Right hindlimb (tissue), 1 donor: ENCODE measurements around the gene CDIPT.

Source experiments
- DNase-seq: peaks from one replicate; pipeline ENCODE4 v3.0.0-alpha.2; 2018

CDIPT gene

DNA sequence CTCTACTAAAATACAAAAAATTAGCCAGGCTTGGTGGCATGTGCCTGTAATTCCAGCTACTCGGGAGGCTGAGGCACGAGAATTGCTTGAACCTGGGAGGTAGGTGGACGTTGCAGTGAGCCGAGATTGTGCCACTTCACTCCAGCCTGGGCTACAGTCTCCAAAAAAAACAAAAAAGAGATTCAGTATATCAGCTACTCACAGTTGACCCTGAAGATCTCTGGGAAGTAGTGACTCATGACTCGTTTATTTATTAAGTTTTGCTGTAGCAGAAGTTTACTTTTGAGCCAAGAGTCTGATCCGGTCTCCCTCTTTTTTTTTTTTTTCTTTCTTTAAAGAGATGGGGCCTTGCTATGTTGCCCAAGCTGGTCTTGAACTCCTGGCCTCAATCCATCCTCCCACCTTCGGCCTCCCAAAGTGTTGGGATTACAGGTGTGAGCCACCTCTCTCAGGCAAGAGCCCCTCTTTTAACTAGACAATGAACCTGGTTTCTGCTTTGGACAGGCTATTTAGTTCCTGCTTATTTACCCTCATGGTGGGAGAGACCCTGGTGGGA lies 38.4 kb downstream of the CDIPT start:
- DNase-seq = no peak

DNA sequence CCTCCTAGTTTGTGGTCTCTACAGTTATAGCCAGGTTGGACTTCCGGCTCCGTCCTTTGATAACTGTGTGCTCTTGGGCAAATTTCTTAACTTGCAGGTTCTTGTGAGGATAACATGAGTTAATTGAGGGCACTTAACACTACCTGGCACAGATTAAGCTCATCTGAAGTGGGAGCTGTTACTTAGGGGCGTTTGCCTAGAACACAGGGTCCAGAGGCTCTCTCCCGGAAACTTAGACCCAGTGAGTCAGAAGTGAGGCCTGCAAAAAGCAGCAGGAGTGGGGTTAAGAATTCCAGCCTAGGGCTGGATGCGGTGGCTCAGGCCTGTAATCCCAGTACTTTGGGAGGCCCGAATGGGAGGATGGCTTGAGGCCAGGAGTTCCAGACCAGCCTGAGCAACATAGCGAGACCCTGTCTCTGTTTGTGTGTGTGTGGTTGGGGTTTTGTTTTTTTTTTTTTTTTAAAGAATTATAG lies 41.3 kb downstream of the CDIPT start:
- DNase-seq = no peak

DNA sequence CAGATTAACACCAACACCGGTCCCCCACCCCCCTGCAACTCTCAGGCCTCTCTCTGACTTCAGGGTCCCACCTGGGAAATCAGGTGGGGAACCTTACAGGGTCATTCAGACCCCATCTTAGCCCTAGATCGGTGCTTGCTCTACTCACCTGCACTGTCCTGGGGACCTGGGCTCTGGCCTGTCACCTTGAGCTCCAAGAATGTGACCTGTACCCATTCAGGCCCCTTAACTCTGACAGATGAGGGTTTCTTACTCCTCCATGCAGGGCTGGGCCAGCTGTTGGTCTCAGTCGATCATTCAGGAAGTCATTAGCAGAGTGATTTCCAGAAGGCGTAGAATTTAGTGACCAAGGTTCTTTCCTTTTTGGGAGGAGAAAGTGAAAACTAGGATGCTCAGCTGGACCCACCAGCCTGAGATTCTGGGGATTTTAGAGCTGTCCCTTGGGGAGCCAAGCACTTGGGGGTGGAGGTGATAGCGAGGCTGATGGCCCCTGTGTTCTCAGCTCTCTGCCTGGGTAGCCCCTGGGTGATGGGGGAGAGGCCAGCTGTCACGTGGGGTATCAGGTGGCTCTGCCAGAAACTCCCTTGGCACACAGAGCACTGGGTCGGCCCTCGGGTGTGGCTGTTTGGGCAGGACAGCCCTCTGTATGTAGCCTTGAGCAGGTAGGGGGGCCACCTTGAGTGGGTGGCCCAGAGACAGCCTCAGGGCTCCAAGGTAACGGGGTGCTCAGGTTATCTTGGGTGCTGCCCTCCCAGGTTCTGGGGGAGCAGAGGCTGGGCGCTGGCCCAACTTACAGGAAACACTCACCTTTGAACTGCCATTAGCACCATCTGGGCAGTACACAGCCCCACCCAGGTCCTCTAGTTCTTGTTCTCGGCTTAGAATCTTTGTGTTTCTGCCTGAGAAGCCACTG lies 42.0 kb downstream of the CDIPT start:
- DNase-seq = no peak

DNA sequence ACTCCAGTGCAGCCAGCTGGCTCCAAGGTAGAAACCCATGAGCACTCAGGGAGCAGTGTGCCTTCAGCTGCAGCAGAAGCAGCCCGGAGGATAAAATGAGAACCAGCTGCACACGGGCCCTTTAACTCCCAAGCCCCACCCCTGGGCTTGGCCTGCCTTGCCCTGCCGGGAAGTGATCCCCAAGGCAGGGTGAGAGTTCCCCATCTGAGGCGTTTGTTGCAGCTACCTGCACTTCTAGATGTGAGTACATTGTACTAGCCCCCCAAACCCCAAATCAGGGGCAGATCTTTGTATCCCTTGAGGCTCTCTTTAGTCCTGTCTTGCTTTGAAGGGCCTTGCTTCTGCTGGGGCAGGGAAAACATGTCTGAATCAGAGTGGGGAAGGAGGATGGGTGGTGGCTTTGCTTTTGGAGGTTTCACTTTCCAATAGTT lies 42.7 kb downstream of the CDIPT start, which contains the start of gene MVP:
MVP (plus strand) TSS at position 192 of the 431 bp plus-strand sequence. CDS start 10,088 bp downstream, outside the sequence.
- DNase-seq = peak; percentile 82

DNA sequence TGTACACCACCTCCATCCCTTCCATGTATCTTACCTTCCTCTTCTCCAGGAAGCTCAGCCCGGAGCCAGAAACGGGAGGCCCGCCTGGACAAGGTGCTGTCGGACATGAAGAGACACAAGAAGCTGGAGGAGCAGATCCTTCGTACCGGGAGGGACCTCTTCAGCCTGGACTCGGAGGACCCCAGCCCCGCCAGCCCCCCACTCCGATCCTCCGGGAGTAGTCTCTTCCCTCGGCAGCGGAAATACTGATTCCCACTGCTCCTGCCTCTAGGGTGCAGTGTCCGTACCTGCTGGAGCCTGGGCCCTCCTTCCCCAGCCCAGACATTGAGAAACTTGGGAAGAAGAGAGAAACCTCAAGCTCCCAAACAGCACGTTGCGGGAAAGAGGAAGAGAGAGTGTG lies 43.5 kb downstream of the CDIPT start:
- no peak for DNase-seq

DNA sequence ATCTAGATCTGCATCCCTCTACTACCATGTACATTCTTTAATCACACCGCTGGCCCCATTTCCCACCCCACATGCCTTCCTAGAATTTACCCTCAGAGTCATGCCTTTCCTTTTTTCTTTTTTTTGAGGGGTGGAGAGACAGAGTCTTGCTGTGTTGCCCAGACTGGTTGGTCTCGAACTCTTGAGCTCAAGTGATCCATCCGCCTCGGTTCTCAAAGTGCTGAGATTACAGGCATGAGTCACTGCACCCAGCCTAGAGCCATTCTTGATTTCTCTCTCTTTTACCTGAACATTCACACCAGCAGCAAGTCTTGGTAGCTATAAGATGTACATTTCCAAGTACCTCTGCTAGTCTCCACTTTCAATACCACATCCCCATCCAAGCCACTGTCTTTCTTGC lies 44.9 kb downstream of the CDIPT start:
- no peak for DNase-seq

DNA sequence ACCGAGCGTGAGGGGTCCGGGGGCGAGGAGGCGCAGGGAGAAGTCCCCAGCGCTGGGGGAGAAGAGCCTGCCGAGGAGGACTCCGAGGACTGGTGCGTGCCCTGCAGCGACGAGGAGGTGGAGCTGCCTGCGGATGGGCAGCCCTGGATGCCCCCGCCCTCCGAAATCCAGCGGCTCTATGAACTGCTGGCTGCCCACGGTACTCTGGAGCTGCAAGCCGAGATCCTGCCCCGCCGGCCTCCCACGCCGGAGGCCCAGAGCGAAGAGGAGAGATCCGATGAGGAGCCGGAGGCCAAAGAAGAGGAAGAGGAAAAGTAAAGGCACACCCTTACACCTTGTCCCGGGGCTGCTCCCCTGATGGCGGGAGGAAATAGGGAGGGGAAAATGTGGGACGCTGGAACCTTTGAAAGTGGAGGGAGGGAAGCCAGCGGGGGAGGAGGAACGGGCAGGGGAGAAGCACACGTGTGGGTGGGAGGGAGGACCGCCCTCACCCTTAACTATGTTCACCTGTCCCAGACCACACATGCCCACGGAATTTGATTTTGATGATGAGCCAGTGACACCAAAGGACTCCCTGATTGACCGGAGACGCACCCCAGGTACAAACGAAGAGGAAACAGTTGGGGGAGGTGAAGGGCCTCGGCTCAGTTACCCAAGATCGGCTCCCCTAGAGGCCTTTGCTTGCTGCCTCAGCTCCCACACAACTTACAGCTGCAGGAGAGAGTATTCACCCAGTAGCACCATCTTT lies 46.2 kb downstream of the CDIPT start:
- DNase-seq = peak; percentile 73

DNA sequence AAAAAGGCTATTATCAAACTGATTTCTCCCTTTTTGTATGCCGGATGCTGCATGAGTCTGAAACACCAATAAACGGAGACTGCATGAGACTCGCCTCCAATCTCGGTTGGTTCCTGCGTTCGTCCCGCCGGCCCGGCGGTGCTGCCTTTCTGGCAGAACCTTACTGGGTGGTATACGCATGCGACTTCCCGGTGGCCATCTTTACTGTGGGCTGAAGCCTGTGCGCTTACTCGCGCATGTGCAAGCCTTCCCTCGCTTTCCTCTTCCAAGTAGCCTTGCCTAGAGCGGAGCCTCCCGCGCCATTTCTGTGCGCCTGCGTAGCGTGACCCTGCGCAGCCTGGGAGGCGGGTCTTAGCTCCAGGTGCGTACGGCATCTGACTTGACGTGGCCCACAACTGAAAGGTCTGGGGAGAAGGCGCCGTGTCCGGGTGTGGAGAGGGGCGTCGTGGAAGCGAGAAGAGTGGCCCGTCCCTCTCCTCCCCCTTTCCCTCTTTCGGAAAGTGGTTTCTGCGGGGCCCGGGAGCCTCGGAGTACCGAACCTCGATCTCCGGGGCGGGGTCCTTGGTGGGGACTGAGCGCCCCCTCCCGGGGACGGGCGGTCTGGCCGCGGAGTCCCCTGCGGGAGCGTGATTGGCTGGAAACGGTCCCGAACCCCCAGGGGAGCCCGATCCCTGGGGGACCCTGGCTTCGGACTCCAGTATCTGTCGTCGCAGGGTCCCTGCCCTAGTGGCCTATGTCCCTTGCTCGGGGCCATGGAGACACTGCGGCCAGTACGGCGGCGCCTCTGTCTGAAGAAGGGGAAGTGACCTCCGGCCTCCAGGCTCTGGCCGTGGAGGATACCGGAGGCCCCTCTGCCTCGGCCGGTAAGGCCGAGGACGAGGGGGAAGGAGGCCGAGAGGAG lies 47.0 kb downstream of the CDIPT start, which contains the start of gene PAGR1:
PAGR1 (plus strand) TSS at position 360 of the 901 bp plus-strand sequence; CDS start at position 734, 374 bp downstream.
- peak; percentile 99 for DNase-seq

DNA sequence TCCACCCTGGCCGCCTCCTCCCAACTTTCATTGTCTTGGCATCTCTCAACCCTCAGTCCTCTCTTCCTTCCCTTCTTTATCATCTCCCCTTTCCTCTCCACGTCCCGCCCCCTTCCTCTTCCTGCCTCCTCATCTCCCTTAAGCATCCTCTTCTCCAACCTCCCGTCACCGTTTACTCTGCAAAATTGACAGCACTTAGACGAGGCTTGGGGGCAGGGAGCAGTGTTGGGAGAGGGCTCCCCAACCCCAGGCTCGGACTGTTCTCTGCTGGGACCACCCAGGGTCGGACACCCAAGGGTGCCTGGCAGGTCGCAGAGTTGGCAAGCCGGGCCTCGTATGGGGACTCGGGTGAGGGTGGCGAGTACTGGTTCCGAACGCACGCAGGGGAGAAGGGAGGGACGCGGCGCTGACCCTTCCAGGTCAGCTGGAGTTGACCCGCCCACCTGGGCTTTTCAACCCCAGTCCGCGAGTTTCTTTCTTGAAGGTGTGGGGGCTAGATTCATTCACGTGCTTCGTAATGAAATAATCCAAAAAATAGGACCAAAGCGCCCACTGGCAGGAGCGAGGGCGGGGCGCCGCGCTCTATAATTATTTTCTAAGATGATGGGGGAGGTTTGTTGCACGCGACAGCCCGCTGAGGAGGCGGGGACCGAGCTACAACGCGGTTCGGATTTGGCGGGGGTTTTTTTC lies 47.8 kb downstream of the CDIPT start:
- DNase-seq = peak; percentile 40

DNA sequence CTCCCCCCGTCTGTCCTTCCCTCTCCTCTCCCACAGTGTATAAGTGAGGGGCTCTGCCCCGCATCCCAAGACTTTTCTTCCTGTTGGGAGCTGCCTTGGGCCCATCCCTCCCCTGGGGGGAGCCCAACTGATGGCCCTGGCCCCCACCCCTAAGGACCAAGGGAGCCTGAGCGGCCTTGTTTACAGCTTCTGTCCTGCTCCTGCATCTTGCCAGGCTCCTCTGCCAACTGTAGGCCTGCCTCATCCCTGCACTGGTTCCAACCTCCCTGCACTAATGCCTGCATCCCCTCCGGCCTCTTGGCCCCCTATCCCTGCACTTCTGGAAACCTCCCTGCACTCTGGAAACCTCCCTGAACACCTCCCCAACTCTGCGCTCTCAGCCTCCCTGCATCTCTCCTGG lies 48.4 kb downstream of the CDIPT start:
- DNase-seq = no peak

DNA sequence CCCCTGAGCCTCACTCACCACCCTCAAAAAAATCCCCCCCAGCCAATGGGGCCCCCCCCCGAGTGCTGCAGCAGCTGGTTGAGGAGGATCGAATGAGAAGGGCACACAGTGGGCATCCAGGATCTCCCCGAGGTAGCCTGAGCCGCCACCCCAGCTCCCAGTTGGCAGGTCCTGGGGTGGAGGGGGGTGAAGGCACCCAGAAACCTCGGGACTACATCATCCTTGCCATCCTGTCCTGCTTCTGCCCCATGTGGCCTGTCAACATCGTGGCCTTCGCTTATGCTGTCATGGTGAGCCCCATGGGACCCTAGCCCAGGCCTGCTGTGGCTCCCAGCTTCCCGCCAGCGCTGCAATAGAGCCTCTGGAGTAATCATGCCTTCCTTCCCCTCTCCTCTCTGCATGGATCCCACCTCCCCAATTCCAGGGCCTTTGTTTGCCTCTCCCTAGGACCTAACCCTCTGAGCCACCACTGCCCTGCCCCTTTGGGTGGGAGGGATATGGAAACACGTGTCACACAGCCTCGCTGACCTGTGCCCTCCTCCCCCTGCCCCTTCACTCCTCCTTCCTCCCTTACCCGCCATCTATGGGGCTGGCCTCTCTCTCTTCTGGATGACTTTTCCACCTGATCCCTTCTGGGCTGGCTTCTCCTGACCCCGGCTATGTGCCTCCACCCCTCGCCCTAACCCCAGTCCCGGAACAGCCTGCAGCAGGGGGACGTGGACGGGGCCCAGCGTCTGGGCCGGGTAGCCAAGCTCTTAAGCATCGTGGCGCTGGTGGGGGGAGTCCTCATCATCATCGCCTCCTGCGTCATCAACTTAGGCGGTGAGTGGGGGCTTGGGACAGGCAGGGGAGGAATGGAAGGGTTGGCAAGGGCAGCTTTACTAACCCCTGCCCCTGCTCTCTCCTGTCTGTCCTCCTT lies 49.1 kb downstream of the CDIPT start:
- no peak for DNase-seq

DNA sequence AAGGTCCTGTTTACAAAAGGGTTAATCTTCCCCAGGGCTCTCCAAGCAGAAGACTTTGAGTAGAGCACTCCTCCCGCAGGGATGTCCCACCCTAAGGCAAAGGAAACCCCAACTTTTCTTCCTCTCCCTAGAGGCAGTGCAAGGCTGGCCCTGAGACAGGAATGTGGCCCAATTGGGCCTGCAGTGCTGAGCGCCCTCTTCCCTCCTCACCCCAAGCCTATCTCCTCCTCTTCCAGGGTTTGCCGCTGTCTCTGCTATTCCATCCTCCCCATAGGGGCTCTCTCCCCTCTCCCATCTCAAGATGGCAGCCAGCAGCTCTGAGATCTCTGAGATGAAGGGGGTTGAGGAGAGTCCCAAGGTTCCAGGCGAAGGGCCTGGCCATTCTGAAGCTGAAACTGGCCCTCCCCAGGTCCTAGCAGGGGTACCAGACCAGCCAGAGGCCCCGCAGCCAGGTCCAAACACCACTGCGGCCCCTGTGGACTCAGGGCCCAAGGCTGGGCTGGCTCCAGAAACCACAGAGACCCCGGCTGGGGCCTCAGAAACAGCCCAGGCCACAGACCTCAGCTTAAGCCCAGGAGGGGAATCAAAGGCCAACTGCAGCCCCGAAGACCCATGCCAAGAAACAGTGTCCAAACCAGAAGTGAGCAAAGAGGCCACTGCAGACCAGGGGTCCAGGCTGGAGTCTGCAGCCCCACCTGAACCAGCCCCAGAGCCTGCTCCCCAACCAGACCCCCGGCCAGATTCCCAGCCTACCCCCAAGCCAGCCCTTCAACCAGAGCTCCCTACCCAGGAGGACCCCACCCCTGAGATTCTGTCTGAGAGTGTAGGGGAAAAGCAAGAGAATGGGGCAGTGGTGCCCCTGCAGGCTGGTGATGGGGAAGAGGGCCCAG lies 50.0 kb downstream of the CDIPT start:
- no peak for DNase-seq

DNA sequence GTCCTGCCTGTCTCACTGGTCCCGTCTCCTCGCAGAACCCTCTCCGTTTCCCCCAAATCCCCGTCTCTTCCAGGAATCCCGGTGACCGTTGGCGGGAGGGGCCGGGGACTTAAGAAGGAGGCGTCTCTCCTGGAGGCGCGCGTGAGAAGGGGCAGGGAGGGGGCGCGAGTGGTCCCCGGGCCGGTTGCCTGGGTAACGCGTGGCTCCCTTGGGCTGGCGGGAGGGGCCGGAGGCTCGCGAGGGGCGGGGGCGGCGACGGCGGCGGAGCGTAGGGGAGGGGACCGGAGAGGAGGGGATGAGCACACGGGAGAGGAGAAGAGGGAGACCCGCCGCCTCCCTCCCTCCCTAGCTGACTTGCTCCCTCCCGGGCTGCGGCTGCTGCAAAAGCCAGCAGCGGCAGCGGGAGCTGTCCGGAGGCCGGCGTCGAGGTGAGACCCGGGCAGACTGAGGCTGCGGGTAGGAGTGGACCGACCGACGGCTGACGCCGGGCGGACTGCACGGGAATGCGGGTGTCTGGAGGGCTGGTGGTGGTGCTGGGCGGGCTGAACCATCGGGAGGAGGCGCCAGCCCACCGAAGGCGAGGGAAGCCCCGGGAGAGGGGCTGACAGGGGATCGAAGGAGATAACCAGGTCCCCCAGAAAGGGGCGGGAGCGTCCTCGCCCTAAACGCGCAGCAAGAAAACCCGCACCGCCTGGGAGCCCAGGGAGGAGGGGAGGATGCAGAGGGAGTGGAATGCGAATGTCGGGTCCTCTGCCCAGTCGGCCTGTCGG lies 50.9 kb downstream of the CDIPT start, which contains the start of gene PRRT2:
PRRT2 (plus strand) TSS at position 298 of the 770 bp plus-strand sequence. CDS start 862 bp downstream, outside the sequence.
- peak; percentile 93 for DNase-seq

DNA sequence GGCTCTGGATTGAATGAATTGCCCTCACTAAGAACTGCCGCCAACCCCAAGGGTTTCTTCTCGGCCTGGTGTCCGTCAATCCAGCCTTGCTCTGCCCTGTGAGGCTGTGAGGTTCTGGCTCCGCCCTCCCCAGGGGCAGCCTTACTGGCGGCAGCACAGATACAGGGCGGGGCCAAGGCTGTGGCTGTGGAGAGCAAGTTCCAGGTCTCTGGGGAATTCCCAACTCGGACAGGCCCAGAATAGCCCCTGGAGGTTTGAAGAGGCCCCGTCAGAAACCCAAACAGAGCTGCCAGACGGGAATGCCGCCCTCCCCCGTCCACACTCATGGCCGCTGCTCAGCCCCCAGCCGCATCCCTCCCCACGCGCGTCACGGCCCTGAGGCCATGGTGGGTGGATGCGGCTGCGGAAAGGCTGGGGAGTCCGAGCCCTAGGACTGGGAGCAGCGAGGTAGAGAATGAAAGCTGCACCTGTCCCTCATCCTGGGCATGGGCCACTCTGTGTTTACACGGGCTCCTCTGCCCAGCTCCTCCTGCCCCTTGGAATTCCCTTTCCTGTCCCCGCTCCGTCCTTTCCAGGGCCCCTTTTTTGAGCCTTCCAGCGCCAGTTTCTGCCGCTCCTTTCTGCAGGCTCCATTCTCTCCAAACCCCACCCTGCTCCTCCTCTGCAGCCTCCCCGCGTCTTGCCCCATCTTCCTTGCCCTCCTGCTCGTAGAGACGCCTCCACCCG lies 51.7 kb downstream of the CDIPT start:
- peak; percentile 95 for DNase-seq

DNA sequence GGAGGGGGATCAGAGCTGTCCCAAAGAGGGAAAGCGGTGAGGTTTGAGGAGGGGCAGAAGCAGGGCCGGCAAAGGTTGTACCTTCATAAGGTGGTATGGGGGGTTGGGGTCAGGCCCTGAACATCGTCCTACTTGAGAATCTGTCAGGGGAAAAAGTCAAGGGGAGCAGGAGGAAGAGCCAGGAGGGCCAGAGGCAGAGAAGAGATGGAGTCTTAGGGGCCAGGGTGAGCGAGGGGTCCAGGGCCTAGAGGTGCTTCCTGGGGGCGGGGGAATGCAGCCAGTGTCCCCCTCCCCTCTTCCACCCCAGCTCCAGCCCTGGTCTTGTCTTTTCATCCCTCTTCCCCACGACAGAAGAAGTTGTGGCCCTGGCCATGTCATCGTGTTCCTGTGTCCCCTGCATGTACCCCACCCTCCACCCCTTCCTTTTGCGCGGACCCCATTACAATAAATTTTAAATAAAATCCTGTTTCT lies 52.3 kb downstream of the CDIPT start:
- DNase-seq = no peak

DNA sequence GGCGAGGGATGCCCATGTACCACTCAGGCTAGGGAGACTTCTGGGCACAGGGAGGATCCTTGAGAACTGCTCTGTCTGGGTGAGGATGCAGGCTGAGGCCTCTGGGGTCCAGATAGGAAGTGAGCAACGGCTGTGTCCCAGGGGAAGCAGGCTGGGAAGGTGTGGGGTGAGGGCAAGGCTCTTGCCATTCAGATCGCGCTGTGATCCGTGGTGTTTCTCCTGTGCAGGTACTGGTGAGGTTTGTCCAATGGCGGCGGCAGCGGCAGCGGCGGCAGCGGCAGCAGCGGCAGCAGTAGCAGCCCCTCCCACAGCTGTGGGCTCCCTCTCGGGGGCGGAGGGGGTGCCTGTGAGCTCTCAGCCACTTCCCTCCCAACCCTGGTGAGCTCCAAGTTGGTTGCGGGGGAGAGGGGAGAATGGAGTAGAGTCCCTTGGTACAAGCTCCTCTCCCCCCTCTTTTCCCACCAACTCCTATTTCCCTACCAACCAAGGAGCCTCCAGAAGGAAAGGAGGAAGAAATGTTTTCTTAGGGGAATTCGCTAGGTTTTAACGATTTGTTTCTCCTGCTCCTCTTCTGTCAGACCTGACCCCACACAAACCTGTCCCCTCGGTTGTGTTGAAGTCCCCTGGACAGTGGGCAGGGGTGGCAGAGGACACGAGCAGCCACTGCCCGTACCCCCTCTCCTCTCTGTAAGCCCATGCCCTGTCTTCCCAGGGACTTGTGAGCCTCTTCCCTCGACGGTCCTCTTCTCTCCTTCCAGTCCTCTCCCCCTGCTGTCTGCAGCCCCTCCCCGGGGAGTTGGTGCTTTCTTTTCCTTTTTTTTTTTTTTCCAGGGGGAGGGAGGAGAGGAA lies 53.0 kb downstream of the CDIPT start:
- no peak for DNase-seq
